Endothelial cell of umbilical vein (primary cell): ENCODE measurements around the gene ELOVL6. TPM values are rescaled to one million over a fixed set of nuclear protein-coding genes. Genes with fewer than 3 reads are reported as not detected.

Experiments used
- BruUV-seq: library from RNA; stranded (reverse); fragments of 400-500 nt; replicated peaks from 2 replicates; lab custom pipeline; 2021; lab: Mats Ljungman, UMichigan
- CTCF ChIA-PET: fragments of 300-600, 350-600 bp; sonication (Branson Sonifier 250); formaldehyde crosslinking; loops from one replicate; lab custom pipeline; 2021; ENCODE audit warnings: antibody characterized with exemption, inconsistent platforms; lab: Charles Lee
- POLR2A ChIA-PET: fragments of 300-600, 350-600 bp; sonication (Branson Sonifier 250); formaldehyde crosslinking; loops from one replicate; lab custom pipeline; 2021; ENCODE audit warnings: antibody characterized with exemption, inconsistent platforms; lab: Charles Lee
- DNase-seq: peaks from one replicate; pipeline ENCODE4 v3.0.0-alpha.2; 2011; ENCODE audit warnings: low read depth, low spot score
- FAIRE-seq: peaks from 2 replicates; lab custom pipeline; 2011; peaks lifted over from hg19 to GRCh38; lab: Jason Lieb, UNC
- H2AFZ ChIP-seq: 2 replicates; pipeline ENCODE4 v1.6.0; 2012; ENCODE audit warnings: low read depth, low read length, control low read depth, inconsistent platforms
- H3K27ac ChIP-seq: 2 replicates; pipeline ENCODE4 v1.5.1; 2011; ENCODE audit warnings: low read depth, mild to moderate bottlenecking, control low read depth, low read length, moderate library complexity; ENCODE audit not compliant: insufficient read depth
- H3K27me3 ChIP-seq, 2 experiments: 2 replicates each; pipeline versions ENCODE4 v1.6.0 to v1.6.1; 2011; ENCODE audit warnings: low read length in 2 of 2, mixed read lengths in 1 of 2; ENCODE audit not compliant: control insufficient read depth in 2 of 2, insufficient read depth in 2 of 2
- H3K36me3 ChIP-seq, 2 experiments: 2 replicates in 1 of 2; 3 replicates in 1 of 2; pipeline ENCODE4 v1.5.1; 2011; ENCODE audit warnings: low read length in 2 of 2, mild to moderate bottlenecking in 1 of 2, moderate library complexity in 1 of 2; ENCODE audit not compliant: control insufficient read depth in 2 of 2, insufficient read depth in 2 of 2; ENCODE audit errors: extremely low read depth in 1 of 2
- H3K4me1 ChIP-seq: 3 replicates; pipeline ENCODE4 v1.5.1; 2011; ENCODE audit warnings: mild to moderate bottlenecking, low read length; ENCODE audit not compliant: control insufficient read depth, insufficient read depth; ENCODE audit errors: extremely low read depth
- H3K4me2 ChIP-seq: 2 replicates; pipeline ENCODE4 v1.6.1; 2011; ENCODE audit warnings: low read length, control low read depth, mixed read lengths; ENCODE audit not compliant: insufficient read depth
- H3K4me3 ChIP-seq, 3 experiments: fragments of 200-600 bp in 1 of 3; sonication (generic), shearing (Covaris generic) in 1 of 3; replicated peaks in 1 of 3; 2 replicates each; pipeline ENCODE4 v1.5.1; 2011 to 2016; ENCODE audit warnings: control low read depth in 3 of 3, low read length in 3 of 3, mild to moderate bottlenecking in 2 of 3, inconsistent platforms in 1 of 3, low read depth in 1 of 3, moderate library complexity in 1 of 3; ENCODE audit not compliant: insufficient read depth in 1 of 3
- H3K79me2 ChIP-seq: 2 replicates; pipeline ENCODE4 v1.6.0; 2012; ENCODE audit warnings: low read length, inconsistent platforms; ENCODE audit not compliant: control insufficient read depth, insufficient read depth
- H3K9ac ChIP-seq: replicated peaks from 2 replicates; pipeline ENCODE3; 2011; ENCODE audit warnings: low read length, control low read depth; ENCODE audit not compliant: insufficient read depth; ENCODE audit errors: extremely low read depth
- H3K9me1 ChIP-seq: replicated peaks from 3 replicates; pipeline ENCODE4 v1.6.0; 2011; ENCODE audit warnings: mild to moderate bottlenecking, low read length; ENCODE audit not compliant: control insufficient read depth, insufficient read depth; ENCODE audit errors: extremely low read depth
- H3K9me3 ChIP-seq: replicated peaks from 2 replicates; pipeline ENCODE4 v1.5.1; 2012; ENCODE audit warnings: low read length, inconsistent platforms; ENCODE audit not compliant: control insufficient read depth, insufficient read depth
- H4K20me1 ChIP-seq: replicated peaks from 2 replicates; pipeline ENCODE3; 2011; ENCODE audit warnings: mild to moderate bottlenecking, low read length; ENCODE audit not compliant: control insufficient read depth, insufficient read depth; ENCODE audit errors: extremely low read depth
- EZH2 ChIP-seq: IDR thresholded peaks from 2 replicates; pipeline ENCODE4 v1.6.1; 2012; ENCODE audit warnings: borderline replicate concordance, low read depth, mild to moderate bottlenecking, moderate library complexity, low read length, inconsistent platforms; ENCODE audit not compliant: severe bottlenecking
- FOS ChIP-seq: IDR thresholded peaks from 2 replicates; pipeline ENCODE4 v1.6.1; 2011; ENCODE audit warnings: mild to moderate bottlenecking, low read length, moderate library complexity, borderline replicate concordance; ENCODE audit not compliant: insufficient read depth
- GATA2 ChIP-seq: IDR thresholded peaks from 2 replicates; pipeline ENCODE4 v1.7.0; 2011; ENCODE audit warnings: low read depth, mild to moderate bottlenecking, moderate library complexity, mixed read lengths, low read length; ENCODE audit not compliant: insufficient read length, insufficient read depth
- JUN ChIP-seq: IDR thresholded peaks from 2 replicates; pipeline ENCODE4 v1.6.1; 2011; ENCODE audit warnings: borderline replicate concordance, low read depth; ENCODE audit not compliant: insufficient read length, insufficient read depth
- MYC ChIP-seq: IDR thresholded peaks from one replicate; pipeline ENCODE4 v1.6.1; 2011; ENCODE audit warnings: mild to moderate bottlenecking, low read depth, low read length
- POLR2A ChIP-seq: IDR thresholded peaks from 2 replicates; pipeline ENCODE4 v1.6.1; 2012; ENCODE audit warnings: low read depth, mild to moderate bottlenecking, control low read depth, low read length
- POLR2AphosphoS5 ChIP-seq: IDR thresholded peaks from 2 replicates; pipeline ENCODE4 v1.6.1; 2012; ENCODE audit warnings: low read depth, mild to moderate bottlenecking, control low read depth, low read length, moderate library complexity; ENCODE audit not compliant: insufficient read depth
- dilution Hi-C: fragments of 300-500 bp; cut with MboI; formaldehyde crosslinking; loops from one replicate; pipeline ENCODE4 v1.15.0; 2019; ENCODE audit warnings: low sequenced_read_pairs; ENCODE audit not compliant: extremely low pct_ligation_motif_present
- intact Hi-C: fragments of 100-400 bp; cut with micrococcal nuclease; formaldehyde crosslinking; loops from one replicate; pipeline ENCODE4 v1.10.0; 2022
- polyA plus RNA-seq, 4 experiments: library from polyadenylated mRNA; depleted of rRNA in 3 of 4; stranded (reverse) in 3 of 4; unstranded in 1 of 4; fragments of >200 nt; gene quantifications; 2 replicates each; pipeline versions ENCODE4 v1.2.1 to v1.2.3, GENCODE V29; 2011 to 2012; ENCODE audit warnings: missing spikeins in 1 of 4
- total RNA-seq: library from RNA; stranded (reverse); gene quantifications from 2 replicates; pipeline ENCODE4 v1.2.3, GENCODE V29; 2021
- TF ChIP-seq, protein P1 (sequence below), 2 donors: IDR thresholded peaks; 1 replicate in 1 of 2; 2 replicates in 1 of 2; pipeline ENCODE4 v1.5.1; 2011; ENCODE audit warnings: low read length in 2 of 2, mild to moderate bottlenecking in 2 of 2, moderate library complexity in 2 of 2, control low read depth in 1 of 2, inconsistent platforms in 1 of 2, low read depth in 1 of 2; ENCODE audit not compliant: insufficient read depth in 1 of 2; ENCODE audit errors: extremely low read depth in 1 of 2
- TF ChIP-seq, protein P2 (sequence below): IDR thresholded peaks from 2 replicates; pipeline ENCODE4 v1.6.1; 2011; ENCODE audit not compliant: insufficient read depth, insufficient read length

ELOVL6 gene
- total and polyA plus RNA-seq, 2 donors (not counting 3 experiments of a cell fraction or from before 2014, with no cell fraction given) = 6.4 to 26.1 TPM

DNA sequence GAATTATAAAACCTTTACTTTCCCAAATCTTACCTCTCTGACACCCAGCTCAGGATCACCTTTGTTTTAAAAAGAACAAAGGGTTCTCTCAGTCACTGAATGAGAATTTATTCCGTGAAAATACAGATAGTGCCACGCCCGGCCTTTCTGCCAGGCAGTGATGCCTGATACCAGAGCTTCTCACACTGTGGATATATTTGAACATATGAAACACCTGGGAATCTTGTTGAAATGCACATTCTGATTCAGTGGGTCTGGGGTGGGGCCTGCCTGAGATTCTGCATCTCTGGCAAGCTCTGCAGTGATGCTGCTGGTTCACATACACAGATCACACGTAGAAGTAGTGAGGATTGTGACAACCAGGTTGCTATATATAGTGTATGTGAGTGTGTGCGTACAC is 46.0 kb downstream of the ELOVL6 start:
- no peak overlapping the region for H2AFZ ChIP-seq
- no peaks in the 10 kb centered on the region for H3K9me3 ChIP-seq
- no peak for DNase-seq
- no peak overlapping the region for H3K9ac ChIP-seq
- H3K4me3 ChIP-seq = no peak overlapping the region
- no peaks in the 10 kb centered on the region for H3K36me3 ChIP-seq
- no peak for FAIRE-seq
- no peaks in the 10 kb centered on the region for H3K9me1 ChIP-seq
- no peaks in the 10 kb centered on the region for H4K20me1 ChIP-seq
- CTCF ChIA-PET = no interaction called here
- dilution Hi-C loops = no loop called here
- H3K27ac ChIP-seq = no peak overlapping the region
- no TSS peak for BruUV-seq
- H3K4me1 ChIP-seq = no peaks in the 10 kb centered on the region
- intact Hi-C loops = no loop called here
- POLR2A ChIA-PET = no interaction called here
- H3K79me2 ChIP-seq = no peaks in the 10 kb centered on the region
- no peaks in the 10 kb centered on the region for H3K27me3 ChIP-seq
- TF ChIP-seq, protein P1, sequence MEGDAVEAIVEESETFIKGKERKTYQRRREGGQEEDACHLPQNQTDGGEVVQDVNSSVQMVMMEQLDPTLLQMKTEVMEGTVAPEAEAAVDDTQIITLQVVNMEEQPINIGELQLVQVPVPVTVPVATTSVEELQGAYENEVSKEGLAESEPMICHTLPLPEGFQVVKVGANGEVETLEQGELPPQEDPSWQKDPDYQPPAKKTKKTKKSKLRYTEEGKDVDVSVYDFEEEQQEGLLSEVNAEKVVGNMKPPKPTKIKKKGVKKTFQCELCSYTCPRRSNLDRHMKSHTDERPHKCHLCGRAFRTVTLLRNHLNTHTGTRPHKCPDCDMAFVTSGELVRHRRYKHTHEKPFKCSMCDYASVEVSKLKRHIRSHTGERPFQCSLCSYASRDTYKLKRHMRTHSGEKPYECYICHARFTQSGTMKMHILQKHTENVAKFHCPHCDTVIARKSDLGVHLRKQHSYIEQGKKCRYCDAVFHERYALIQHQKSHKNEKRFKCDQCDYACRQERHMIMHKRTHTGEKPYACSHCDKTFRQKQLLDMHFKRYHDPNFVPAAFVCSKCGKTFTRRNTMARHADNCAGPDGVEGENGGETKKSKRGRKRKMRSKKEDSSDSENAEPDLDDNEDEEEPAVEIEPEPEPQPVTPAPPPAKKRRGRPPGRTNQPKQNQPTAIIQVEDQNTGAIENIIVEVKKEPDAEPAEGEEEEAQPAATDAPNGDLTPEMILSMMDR (IDR thresholded peaks at IDR 0.05; ENCODE audit: extremely low read depth in 1 of 2, insufficient read depth in 1 of 2, low read depth in 1 of 2, low read length in 2 of 2) = no peak
- TF ChIP-seq, protein P2, sequence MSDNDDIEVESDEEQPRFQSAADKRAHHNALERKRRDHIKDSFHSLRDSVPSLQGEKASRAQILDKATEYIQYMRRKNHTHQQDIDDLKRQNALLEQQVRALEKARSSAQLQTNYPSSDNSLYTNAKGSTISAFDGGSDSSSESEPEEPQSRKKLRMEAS = no peak
- no peak for TF ChIP-seq MYC
- TF ChIP-seq POLR2A = no peak
- TF ChIP-seq GATA2 = no peak
- TF ChIP-seq JUN = no peak
- no peak for TF ChIP-seq FOS
- TF ChIP-seq POLR2AphosphoS5 = no peak
- TF ChIP-seq EZH2 = no peak
- no peak overlapping the region for H3K4me2 ChIP-seq
